ENCODE measurements around the gene PLEKHJ1. TPM values are rescaled to one million over a fixed set of nuclear protein-coding genes. Genes with fewer than 3 reads are reported as not detected.

PLEKHJ1 gene
- total RNA-seq, 1 donor from 2014 or later: 34.2 TPM

GRCh38 chr19:2228157-2229030 lies 7.7 kb downstream of the PLEKHJ1 start:
- DNase-seq (ENCODE audit: low spot score) (no peak), ATAC-seq (no peak)
- intact Hi-C loops (cut with DNase I): no loop called here

- intact Hi-C loops (cut with DNase I): no loop called here
- no peak for ATAC-seq
- no peak for DNase-seq (ENCODE audit: low spot score)
Observed at GRCh38 chr19:2227415-2228156, 8.5 kb downstream of the PLEKHJ1 start.

- DNase-seq (ENCODE audit: low spot score) (no peak), ATAC-seq (no peak)
- intact Hi-C loops (cut with DNase I): no loop called here
Observed at GRCh38 chr19:2226840-2227360, 9.2 kb downstream of the PLEKHJ1 start.

GRCh38 chr19:2226051-2226839 lies 9.9 kb downstream of the PLEKHJ1 start:
- intact Hi-C loops (cut with DNase I): no loop called here
- DNase-seq (ENCODE audit: low spot score) (no peak), ATAC-seq (no peak)

GRCh38 chr19:2225415-2226050 lies 10.6 kb downstream of the PLEKHJ1 start:
- DNase-seq (ENCODE audit: low spot score) (no peak), ATAC-seq (no peak)
- intact Hi-C loops (cut with DNase I): no loop called here

- intact Hi-C loops (cut with DNase I): no loop called here
- ATAC-seq: no peak
- DNase-seq (ENCODE audit: low spot score): no peak
Observed at GRCh38 chr19:2224754-2225349, 11.3 kb downstream of the PLEKHJ1 start.

- intact Hi-C loops (cut with DNase I): no loop called here
- DNase-seq (ENCODE audit: low spot score) (no peak), ATAC-seq (no peak)
Observed at GRCh38 chr19:2223959-2224358, 12.2 kb downstream of the PLEKHJ1 start.

- intact Hi-C loops (cut with DNase I): no loop called here
- no peak for ATAC-seq
- no peak for DNase-seq (ENCODE audit: low spot score)
Observed at GRCh38 chr19:2223391-2223790, 12.7 kb downstream of the PLEKHJ1 start.

GRCh38 chr19:2221918-2222317 lies 14.2 kb downstream of the PLEKHJ1 start:
- intact Hi-C loops (cut with DNase I): no loop called here
- ATAC-seq: peak; percentile 33
- no peak for DNase-seq (ENCODE audit: low spot score)

GRCh38 chr19:2221250-2221831 lies 14.8 kb downstream of the PLEKHJ1 start:
- no peak for DNase-seq (ENCODE audit: low spot score)
- ATAC-seq: peak; percentile 63
- intact Hi-C loops (cut with DNase I): no loop called here

- intact Hi-C loops (cut with DNase I): no loop called here
- ATAC-seq: no peak
- no peak for DNase-seq (ENCODE audit: low spot score)
Observed at GRCh38 chr19:2219726-2220125, 16.4 kb downstream of the PLEKHJ1 start.

GRCh38 chr19:2217591-2217990 lies 18.5 kb downstream of the PLEKHJ1 start:
- intact Hi-C loops (cut with DNase I): no loop called here

GRCh38 chr19:2216361-2217225 lies 19.5 kb downstream of the PLEKHJ1 start:
- no peak for ATAC-seq
- intact Hi-C loops (cut with DNase I): no loop called here
- DNase-seq (ENCODE audit: low spot score): no peak

More at GRCh38 chr19:2217591-2217990, 18.5 kb downstream of the PLEKHJ1 start:
- DNase-seq (ENCODE audit: low spot score): no peak
- no peak for ATAC-seq

- ATAC-seq (peak; percentile 69), DNase-seq (ENCODE audit: low spot score) (no peak)
- intact Hi-C loops (cut with DNase I): no loop called here
Observed at GRCh38 chr19:2215281-2215751, 20.8 kb downstream of the PLEKHJ1 start.

GRCh38 chr19:2214251-2214650 lies 21.9 kb downstream of the PLEKHJ1 start:
- intact Hi-C loops (cut with DNase I): no loop called here
- DNase-seq (ENCODE audit: low spot score) (no peak), ATAC-seq (no peak)

GRCh38 chr19:2213799-2214198 lies 22.3 kb downstream of the PLEKHJ1 start:
- ATAC-seq (peak; percentile 28), DNase-seq (ENCODE audit: low spot score) (no peak)
- intact Hi-C loops (cut with DNase I): no loop called here

All from sciatic nerve (tissue), 2 donors.